HG03442 (cell line): Measurements from ENCODE around the gene NCK1.

Experiments
- ATAC-seq: cut with Tn5 transposase; IDR thresholded peaks from one replicate; pipeline ENCODE4 v1.9.1; 2021; ENCODE audit warnings: mild to moderate bottlenecking, moderate library complexity; ENCODE audit not compliant: unreplicated experiment

The NCK1 gene

DNA sequence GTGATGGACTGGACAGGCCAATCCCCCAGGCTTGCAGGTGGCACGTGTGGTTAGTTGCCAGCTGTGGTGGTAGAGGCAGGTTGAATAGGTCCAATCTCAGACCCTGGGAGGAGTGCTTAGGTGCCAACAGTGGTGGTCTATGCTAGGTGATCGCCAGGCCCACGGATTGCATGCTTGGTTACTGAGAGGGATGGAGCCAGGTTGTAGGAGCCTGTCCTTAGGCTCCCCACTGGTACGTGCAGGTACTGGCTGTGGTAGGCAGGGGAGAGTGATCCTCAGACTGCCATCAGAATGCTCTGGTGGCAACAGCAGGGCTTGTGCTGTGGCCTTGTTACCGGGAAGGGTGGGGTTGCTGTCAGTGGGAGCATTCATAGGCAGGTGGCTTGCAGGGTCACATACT lies 44.7 kb downstream of the NCK1 start:
- no peak for ATAC-seq

DNA sequence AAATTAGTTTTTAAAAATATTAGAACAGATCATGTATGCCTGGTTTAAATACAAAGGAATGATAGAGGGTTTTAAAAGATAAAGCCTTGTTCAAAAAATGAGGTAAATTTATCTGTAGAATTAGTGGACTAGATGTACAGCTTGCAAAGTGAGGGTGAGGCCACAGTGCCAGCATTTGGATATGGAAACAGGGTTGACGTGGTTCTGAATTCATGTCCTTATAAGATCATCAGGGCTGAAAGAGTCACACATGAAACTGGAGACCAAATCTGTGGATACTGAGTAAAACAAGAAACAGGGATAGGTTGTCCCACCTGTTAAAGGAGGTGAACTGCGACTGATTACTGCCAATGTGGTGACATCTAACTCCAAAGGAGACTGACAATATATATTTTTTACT lies 46.3 kb downstream of the NCK1 start:
- ATAC-seq: no peak

DNA sequence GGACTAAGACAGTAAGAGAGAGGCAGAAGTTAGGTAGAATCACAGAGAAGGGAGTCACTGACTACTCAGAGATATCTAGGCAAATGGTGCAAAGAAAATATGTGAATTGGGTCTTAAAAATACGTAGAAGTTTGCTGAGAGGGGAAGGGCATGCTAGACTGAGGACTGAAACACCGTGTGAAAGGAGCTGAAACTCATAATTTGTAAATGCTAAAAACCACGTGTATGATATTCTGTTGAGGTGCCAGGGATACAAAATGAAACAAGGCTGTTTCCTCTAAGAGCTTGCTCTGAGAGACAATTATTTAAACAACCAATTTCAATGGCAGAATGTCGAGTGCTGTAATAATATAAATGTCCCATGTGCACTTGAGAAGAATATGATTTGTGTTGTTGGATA lies 47.2 kb downstream of the NCK1 start:
- no peak for ATAC-seq

DNA sequence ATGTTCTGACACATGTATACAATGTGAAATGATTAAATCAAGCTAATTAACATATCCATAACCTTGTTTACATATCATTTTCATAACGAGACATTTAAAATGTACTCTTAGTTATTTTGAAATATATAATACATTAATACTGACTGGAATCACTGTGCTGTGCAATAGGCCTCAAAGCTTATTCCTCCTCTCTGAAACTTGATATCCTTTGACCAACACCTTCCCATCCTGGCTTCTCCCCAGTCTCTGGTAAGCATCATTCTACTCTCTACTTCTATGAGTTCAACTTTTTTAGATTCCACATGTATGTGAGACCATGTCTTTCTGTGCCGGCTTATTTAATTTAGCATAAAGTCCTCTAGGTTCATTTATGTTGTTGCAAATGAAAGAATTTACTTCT lies 48.7 kb downstream of the NCK1 start:
- no peak for ATAC-seq

DNA sequence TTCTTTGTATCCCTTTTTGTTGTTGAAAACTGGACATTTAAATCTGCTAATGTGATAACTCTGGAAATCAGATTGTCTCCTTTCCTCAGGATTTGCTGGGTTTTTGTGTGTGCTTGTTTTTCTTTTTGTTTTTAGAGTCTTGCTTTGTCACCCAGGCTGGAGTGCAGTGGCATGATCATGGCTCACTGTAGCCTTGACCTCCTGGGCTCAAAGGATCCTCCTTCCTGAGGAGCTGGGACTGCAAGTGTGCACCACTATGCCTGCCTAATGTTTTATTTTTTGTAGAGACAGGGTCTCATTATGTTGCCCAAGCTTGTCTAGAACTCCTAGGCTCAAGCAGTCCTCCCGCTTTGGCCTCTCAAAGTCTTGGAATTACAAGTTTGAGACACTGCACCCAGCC lies 51.2 kb downstream of the NCK1 start:
- ATAC-seq: no peak

DNA sequence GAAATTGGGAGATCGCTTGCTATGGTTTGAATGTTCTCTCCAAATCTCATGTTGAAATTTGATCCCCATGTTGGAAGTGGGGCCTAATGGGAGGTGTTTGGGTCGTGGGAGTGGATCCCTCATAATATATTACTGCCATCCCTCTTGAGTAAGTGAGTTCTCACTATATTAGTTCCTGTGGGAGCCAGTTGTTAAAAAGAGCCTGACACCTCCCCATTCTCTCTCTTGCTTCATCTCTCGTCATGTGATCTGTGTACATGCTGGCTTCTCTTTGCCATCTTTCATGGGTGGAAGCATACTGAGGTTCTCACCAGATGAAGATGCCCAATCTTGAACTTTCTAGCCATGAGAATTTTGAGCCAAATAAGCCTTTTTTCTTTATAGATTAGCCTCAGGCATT lies 52.7 kb downstream of the NCK1 start:
- no peak for ATAC-seq

DNA sequence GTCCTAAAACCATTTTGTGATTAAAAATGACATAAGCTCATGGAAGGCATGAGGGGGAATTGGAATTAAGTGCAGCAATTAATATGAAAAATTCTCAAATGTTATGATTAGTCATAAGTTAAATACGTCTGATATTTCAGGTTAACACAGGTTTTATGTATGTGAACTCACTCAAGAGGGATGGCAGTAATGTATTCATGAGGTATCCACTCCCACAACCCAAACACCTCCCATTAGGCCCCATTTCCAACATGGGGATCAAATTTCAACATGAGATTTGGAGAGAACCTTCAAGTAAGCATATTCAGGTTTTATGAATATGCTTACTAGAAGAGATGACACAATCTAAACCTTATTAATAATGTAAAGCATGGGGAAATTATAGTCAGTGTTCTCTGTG lies 54.2 kb downstream of the NCK1 start:
- ATAC-seq: no peak

DNA sequence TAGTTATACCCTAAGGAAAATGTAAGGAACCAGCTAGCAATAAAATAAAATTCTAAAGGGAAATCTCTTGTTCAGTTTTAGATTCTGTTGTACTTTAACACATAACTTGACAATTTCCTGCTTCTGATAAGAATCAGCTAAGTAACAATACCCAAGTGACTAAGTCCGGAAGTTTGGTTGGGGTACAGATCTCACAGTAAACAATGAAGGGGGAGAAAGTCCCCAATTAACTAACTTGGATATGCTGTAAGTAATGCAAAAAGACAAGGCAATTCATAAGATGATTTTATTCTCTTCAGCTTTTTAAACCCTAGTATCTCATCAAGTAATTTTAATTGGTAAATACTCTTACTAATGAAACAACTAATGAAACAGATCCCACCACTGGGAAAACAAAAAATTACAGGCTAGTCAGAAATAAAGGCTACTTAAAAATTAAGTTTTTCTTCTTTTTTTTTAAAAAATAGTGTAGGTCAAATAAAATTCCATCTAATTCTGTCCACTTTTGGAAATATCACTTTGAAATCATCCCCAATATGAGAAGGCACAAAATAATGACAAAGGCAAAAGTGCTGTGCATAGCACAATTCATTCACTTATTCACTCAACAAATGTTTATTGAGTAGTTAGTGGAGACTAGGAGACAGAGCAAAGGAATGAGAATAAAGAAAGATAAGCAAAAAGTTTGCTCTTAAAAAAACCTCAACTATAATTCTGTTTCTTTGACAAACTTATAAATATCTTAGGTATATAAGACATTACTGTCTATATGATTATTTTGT lies 58.0 kb downstream of the NCK1 start:
- no peak for ATAC-seq

DNA sequence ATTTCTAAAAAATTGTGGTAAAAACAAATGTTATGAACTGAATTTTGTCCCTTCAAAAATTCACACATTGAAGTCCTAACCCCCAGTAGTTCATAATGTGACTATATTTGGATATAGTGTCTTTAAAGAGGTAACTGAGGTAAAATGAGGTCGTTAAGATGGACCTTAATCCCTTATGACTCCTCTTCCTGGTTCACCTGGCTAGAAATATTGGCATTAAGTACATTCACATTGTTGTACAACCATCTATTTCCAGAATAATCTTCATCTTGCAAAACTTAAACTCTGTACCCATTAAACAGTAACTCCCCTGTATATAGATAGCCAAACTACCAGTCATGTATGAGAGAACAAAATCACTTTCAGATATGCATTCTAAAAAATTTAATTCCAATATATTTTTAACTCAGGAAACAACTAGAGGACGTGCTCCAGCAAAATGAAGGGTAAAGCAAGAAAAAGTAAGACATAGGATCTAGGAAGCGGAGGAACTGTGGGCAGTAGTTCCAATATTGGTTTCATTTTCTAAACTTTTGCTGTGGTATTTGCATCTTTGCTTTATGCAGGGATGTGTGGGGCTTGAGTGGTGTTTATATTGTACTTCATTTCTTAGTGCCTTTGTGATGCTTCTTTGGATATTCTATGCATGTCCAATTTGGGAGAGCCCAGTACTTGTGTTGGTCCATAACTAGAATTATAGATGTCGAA lies 59.0 kb downstream of the NCK1 start:
- ATAC-seq: no peak

DNA sequence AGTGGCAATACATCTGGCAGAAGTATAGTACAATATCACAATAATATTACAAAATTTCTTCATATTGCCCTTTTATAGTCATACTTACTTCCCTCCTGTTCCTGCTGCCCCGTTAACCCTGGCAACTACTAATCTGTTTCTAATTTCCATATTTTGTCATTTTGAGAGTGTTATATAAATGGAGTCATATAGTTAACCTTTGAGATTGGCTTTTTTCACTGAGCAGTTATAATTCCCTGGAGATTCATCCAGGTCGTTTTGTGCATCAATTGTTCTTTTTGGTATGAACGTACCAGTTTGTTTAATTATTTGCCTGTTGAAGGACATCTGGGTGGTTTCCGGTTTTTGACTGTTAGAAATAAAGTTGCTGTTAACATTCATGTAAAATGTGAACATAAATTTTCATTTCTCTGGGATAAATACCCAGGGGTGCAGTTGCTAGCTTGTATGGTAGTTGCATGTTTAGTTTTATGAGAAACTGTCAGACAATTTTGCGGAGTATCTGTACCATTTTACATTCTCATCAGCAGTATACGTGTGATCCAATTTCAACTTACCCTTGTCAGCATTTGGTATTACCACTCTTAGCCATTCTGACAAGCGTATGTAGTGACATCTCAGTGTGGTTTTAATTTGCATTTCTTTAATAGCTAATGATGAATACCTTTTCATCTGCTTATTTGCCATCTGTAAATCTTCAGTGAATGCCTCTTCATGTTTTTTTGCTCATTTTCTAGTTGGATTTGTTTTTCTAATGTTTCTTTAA lies 63.6 kb downstream of the NCK1 start:
- ATAC-seq: peak; percentile 52

DNA sequence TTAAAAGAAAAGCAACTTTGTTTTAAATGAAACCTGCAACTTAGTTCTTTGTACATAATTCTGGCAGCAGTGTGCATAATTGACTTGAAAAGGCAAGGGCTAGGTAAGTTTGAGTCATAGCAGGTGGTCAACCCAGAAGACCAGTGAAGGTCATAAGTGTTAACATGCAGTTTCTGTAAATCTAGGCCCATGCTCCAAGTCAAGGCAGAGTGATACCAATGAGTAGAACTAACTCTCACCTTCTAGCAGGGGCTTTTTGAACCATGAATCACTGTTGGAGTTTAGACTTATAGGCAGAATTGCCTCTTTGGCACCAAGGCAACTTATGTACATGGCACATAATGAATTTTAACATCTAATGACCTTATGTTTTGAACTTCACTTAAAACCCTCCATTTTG lies 66.2 kb downstream of the NCK1 start:
- no peak for ATAC-seq

DNA sequence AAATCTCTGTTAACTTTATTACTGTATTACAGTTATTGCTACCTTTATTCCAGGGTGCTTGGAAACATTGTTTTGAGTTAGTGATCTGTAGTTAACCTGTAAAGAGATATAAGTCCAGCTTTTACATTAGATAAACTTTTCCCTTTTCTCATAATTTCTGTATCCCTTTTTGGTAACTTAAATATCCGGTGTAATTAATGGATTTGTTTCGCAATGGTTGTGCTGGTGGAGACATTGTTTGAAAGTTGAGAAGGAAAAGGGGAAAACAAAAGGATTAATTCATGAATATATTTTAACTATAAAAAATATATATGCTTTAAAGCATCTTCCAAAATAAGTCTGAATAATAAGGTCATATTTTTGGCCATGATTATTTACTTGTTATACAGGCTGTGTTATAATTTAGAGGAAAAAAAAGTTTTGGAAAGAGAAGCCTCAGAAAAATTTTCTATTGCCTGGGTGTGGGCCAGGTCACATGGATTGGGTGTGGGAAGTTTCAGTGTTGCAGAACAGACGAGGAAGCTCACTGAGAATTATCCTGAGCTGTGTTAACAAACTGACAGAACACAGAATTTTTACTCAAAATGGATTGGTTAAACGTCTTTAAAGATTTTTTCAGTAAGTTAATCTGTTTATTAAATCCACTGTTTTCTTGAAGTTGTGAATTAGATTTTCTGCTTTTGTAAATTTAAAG lies 68.1 kb downstream of the NCK1 start:
- no peak for ATAC-seq

DNA sequence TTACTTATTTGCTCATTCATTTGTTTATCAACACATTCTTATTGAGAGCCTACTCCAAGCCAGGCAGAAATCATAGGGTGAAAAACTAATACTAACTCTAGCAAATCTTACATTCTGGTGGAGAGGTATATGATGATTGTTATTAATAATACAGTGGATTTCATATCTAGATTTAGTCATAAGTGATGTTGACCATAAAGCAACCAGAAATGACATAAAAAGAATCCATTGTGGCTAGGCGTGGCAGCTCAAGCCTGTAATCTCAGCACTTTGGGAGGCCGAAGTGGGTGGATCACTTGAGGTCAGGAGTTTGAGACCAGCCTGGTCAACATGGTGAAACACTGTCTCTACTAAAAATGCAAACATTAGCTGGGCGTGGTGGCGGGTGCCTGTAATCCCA lies 69.6 kb downstream of the NCK1 start:
- no peak for ATAC-seq

DNA sequence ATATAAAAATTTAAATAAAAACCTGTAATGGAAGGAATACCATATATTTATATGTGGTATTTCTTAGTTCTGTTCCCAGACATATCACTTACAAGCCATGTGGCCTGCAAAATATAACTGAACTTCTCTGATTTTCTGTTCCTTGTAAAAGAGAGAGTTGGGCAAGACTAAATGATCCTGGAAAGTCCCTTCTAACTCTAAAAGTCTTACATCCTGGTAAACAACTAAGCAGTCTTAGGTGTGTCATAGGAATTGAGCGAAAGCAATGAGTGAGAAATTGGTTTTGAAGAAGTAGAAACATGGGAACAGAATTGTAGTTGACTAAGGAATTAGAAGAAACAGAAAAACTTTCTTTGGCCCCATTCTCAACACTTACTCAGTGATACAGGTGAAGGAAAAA lies 70.5 kb downstream of the NCK1 start:
- ATAC-seq: no peak

DNA sequence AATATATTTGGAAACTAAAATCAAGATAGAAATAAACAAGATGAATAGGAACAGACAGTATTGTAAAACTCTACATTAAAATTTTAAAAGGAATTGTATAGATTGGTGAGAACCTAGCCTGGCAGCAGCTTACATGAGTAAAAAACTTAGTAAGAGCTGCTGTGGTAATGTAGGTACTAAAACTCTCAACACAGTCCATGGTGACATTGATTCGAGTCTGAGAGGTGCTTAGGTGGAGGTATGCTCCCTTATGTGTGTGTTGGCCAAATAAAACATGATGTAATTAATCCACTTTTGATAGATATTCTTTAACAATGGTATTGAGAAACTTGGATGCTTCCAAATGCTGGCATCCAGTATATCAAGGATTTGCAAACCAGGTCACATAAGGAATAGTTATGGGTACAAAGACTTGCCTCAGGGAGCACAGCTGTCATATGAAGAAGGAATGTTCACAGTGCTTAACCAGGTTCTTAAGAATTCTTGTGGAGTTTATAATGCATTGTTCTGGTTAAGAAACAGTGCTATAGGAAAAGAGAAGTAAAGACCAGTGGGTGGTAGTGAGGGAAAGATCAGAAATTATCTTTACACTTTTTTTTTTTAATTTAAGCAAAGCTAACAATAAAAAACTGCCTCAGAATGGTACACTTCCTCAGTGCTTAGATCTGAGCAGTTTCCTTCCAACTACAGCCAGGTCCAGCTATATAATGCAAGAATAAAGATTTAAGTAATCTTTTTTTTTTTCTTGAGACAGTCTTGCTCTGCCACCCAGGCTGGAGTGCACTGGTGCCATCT lies 71.2 kb downstream of the NCK1 start:
- ATAC-seq: no peak

DNA sequence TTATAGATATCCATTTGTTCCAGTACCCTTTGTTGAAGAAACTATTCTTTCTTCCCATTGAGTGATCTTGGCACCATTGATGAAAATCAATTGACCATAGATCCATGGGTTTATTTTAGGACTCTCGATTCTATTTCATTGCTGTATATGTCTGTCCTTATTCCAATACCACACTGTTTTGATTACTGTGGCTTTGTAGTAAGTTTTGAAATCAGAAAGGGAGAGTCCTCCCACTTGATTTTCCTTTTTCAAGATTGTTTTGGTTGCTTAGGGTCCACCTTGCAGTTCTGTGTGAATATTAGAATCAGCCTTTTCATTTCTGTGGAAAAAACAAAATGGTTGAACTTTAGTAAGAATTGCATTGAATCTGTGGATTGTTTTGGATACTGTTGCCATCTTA lies 75.2 kb downstream of the NCK1 start:
- no peak for ATAC-seq

DNA sequence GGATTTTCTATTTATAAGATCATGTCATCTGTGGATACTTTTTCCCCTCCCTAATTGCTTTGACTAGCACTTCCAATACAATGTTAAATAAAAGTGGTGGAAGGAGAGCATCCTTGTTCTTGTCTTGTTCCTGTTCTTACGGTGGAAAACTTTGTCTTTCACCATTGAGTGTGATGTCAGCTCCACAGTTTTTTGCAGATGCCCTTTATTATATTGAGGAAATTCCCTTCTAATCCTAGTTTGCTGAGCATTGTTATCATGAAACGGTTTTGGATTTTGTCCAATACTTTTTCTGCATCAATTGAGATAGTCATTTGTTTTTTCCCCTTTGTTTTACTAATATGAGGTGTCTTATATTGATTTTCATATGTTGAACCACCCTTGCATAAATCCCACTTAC lies 75.8 kb downstream of the NCK1 start:
- ATAC-seq: no peak

DNA sequence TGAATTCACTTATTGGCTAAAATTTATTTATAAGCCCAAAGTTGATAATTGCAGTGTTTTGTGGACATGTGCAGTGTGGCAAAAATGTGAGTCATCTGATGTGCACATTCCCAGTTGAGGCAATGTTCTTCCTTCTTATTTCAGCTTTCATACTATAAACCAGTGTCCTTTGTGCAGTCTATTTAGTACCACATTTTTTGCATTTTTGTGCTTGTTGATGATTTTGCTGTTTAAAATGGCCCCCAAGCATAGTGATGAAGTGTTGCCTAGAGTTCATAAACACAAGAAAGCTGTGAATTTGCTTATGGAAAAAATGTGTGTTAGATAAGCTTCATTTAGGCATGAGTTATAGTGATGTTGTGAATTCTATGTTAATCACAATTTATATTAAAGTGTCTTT lies 76.3 kb downstream of the NCK1 start:
- no peak for ATAC-seq

DNA sequence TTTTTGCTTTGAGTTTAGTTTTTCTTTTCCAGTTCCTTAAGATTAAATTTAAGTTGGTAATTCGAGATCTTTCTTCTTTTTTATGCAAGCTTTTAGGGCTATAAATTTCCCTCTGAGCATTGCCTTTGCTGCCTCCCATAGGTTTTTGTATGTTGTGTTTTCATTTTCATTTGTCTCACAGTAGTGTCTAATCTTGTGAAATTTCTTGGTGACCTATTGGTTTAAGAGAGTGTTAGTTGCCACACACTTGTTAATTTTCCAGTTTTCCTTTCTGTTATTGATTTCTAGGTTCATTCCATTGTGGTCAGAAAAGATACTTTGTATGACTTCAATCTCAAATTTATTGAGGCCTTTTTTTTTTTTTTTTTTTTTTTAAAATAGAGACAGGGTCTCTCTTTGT lies 77.5 kb downstream of the NCK1 start:
- no peak for ATAC-seq

DNA sequence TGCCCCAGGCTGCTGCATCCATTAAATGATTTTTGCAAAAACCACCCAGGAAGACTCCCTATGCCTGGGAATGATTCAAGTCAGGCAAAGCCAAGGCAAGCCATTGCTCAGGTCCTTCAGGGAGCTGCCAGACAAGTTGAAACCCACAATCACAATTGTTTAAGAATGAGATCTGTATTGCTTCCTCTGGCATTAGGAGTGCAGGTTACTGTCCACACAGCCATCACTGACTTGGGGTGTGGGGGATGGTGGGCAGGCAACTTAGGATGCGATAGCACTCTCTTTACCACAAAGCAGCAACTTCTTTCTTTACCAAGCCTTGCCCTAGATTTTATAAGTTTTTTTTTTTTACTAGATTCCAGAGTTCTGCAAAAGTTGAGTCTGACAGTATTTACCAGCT lies 80.8 kb downstream of the NCK1 start:
- ATAC-seq: no peak

DNA sequence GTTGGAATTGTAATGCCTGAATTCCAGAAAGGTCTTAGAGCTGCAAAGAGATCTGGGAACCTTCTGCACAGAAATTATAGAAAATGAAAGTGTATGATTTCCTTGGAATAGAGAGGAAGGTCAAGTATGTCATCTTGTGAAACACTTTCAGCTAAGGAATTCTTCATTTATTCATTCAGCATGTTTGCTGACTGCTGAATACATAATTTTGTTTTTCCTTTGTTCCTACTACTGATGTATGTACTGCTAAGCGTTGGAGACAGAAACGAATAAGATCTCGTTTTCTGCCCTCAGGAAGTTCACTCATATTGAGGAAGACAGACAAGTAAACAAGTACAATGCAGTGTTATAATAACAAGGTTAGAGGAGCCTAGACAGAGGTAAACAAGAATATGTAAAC lies 81.4 kb downstream of the NCK1 start:
- ATAC-seq: no peak
